Posterior cingulate gyrus (tissue), 11 donors: Measurements from ENCODE around the gene IGSF23.
A peak's percentile ranks its signal among the peaks of the same experiment; 100 is the strongest.
"Not testable (repeated sequence)": the region's sequence is repeated elsewhere in the genome, so short reads cannot be mapped to it uniquely, and the experiment has no call there.

ENCODE experiments used
- DNase-seq, 10 donors: peaks; one replicate each; pipeline versions ENCODE4 v3.0.0 to v3.0.0-alpha.2; 2020 to 2021; ENCODE audit warnings: mixed read lengths in 3 of 10
- intact Hi-C: fragments of 100-400 bp; cut with DNase I; formaldehyde crosslinking; loops from one replicate; pipeline ENCODE4 v1.15.1; 2023

The IGSF23 gene

GRCh38 chr19:44608391-44608821 is 5.0 kb upstream of the IGSF23 start:
- intact Hi-C loops = no loop called here
- DNase-seq = no peak

- intact Hi-C loops = no loop called here
Observed at GRCh38 chr19:44609219-44609618, 4.1 kb upstream of the IGSF23 start.

GRCh38 chr19:44610497-44610896 is 2.9 kb upstream of the IGSF23 start:
- intact Hi-C loops = not testable (repeated sequence)

More at GRCh38 chr19:44609219-44609618, 4.1 kb upstream of the IGSF23 start:
- no peak for DNase-seq

GRCh38 chr19:44611812-44612295 is 1.5 kb upstream of the IGSF23 start:
- DNase-seq = no peak
- intact Hi-C loops = no loop called here

More at GRCh38 chr19:44610497-44610896, 2.9 kb upstream of the IGSF23 start:
- not testable (repeated sequence) for DNase-seq

GRCh38 chr19:44614313-44614712 is 950 bp downstream of the IGSF23 start:
- intact Hi-C loops = no loop called here
- no peak for DNase-seq

GRCh38 chr19:44615863-44616247 is 2.5 kb downstream of the IGSF23 start:
- intact Hi-C loops = no loop called here
- no peak for DNase-seq

- intact Hi-C loops = no loop called here
- DNase-seq = no peak
Observed at GRCh38 chr19:44617110-44617880, 3.9 kb downstream of the IGSF23 start.

GRCh38 chr19:44618640-44619357 is 5.4 kb downstream of the IGSF23 start:
- no peak for DNase-seq
- intact Hi-C loops = no loop called here

GRCh38 chr19:44620667-44621066 is 7.3 kb downstream of the IGSF23 start:
- DNase-seq = no peak
- intact Hi-C loops = no loop called here

GRCh38 chr19:44621367-44621766 is 8.0 kb downstream of the IGSF23 start:
- DNase-seq = no peak
- intact Hi-C loops = no loop called here

- intact Hi-C loops = no loop called here
- DNase-seq = no peak
Observed at GRCh38 chr19:44623080-44623479, 9.7 kb downstream of the IGSF23 start.

- no peak for DNase-seq
- intact Hi-C loops = no loop called here
Observed at GRCh38 chr19:44623626-44624025, 10.3 kb downstream of the IGSF23 start.

GRCh38 chr19:44624840-44625354 is 11.5 kb downstream of the IGSF23 start:
- intact Hi-C loops = no loop called here
- DNase-seq = no peak

GRCh38 chr19:44625637-44626036 is 12.3 kb downstream of the IGSF23 start:
- DNase-seq, intact Hi-C loops: not testable (repeated sequence)

GRCh38 chr19:44626048-44626624 is 12.8 kb downstream of the IGSF23 start:
- intact Hi-C loops = no loop called here
- no peak for DNase-seq

- intact Hi-C loops = no loop called here
- DNase-seq = no peak
Observed at GRCh38 chr19:44627631-44628030, 14.3 kb downstream of the IGSF23 start.

- intact Hi-C loops = no loop called here
- no peak for DNase-seq
Observed at GRCh38 chr19:44628793-44629192, 15.4 kb downstream of the IGSF23 start.

GRCh38 chr19:44631611-44632010 is 18.2 kb downstream of the IGSF23 start:
- intact Hi-C loops = not testable (repeated sequence)
- peak in 1 of 10 donors; percentile 22 for DNase-seq

GRCh38 chr19:44634058-44634457 is 20.7 kb downstream of the IGSF23 start:
- intact Hi-C loops = not testable (repeated sequence)
- DNase-seq = peak in 1 of 10 donors; percentile 8

GRCh38 chr19:44634785-44635184 is 21.4 kb downstream of the IGSF23 start:
- DNase-seq = peak in 1 of 10 donors; percentile 11
- intact Hi-C loops = no loop called here
